ENCODE data around the gene RNF151.
A peak's percentile ranks its signal among the peaks of the same experiment; 100 is the strongest.

RNF151 gene

DNA sequence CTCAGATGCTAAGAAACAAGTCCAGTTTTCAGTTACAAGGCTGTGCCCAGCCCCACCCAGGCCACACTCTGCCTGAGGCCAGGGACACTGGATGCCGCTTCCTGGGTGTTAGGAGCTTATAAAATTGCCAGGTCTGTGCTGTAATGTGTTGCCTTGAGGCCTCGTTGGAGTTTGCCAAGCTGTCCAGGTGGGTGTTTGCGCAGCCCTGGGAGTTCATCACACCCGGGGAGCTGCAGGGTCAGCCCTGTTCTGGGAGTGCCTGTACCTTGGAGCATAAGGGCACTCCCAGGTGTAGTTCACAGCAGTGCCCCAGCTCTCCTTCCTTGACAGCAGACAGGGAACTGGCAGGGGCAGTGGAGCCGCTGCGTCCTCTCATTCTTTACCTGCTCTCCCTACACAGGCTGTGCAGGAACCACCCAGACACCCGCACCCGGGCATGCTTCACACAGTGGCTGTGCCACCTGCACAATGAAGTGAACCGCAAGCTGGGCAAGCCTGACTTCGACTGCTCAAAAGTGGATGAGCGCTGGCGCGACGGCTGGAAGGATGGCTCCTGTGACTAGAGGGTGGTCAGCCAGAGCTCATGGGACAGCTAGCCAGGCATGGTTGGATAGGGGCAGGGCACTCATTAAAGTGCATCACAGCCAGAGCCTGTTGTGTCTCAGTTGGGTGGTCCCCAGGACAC lies 19.0 kb downstream of the RNF151 start:
- Histone ChIP-seq H3K4me1 (ENCODE audit: control insufficient read depth in 1 of 2, insufficient read depth in 1 of 2, low read depth in 1 of 2, low read length in 1 of 2) (peaks cover 24 to 27% of the 10 kb centered on the region in 2 experiments), H3K27ac (no peak overlapping the region), H3K36me3 (no peaks in the 10 kb centered on the region), H3K9me3 (no peaks in the 10 kb centered on the region), H3K4me3 (ENCODE audit: low read depth in 1 of 2, low read length in 1 of 2) (peak overlapping the region in 1 of 2 experiments; percentile 69), H3K27me3 (peaks cover 63% of the 10 kb centered on the region)
- TF ChIP-seq, protein P1, sequence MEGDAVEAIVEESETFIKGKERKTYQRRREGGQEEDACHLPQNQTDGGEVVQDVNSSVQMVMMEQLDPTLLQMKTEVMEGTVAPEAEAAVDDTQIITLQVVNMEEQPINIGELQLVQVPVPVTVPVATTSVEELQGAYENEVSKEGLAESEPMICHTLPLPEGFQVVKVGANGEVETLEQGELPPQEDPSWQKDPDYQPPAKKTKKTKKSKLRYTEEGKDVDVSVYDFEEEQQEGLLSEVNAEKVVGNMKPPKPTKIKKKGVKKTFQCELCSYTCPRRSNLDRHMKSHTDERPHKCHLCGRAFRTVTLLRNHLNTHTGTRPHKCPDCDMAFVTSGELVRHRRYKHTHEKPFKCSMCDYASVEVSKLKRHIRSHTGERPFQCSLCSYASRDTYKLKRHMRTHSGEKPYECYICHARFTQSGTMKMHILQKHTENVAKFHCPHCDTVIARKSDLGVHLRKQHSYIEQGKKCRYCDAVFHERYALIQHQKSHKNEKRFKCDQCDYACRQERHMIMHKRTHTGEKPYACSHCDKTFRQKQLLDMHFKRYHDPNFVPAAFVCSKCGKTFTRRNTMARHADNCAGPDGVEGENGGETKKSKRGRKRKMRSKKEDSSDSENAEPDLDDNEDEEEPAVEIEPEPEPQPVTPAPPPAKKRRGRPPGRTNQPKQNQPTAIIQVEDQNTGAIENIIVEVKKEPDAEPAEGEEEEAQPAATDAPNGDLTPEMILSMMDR (IDR thresholded peaks at IDR 0.05), result no peak

DNA sequence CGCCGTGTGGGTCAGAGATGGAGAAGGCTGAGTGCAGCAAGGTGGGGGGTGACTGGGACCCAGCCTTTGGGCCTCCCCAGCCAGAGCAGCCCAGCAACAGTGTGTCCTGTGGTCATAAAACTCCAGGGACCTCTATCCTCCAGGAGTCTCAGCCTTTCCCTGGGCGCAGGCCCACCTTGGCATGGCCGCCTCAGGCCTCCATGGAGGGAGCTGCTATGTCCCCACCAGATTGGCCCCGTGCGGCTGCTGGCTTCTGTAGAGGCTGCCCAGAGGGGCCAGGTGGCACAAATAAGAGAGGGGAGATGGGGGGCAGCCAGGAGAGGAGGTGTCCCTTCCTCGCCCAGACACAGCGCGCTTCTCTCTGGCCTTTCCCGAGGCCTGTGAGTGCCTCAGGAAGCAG lies 20.5 kb downstream of the RNF151 start:
- TF ChIP-seq, protein P1 (IDR thresholded peaks at IDR 0.05), result no peak
- H3K27ac ChIP-seq, result no peak overlapping the region
- no peak overlapping the region for H3K4me3 ChIP-seq (ENCODE audit: low read depth in 1 of 2, low read length in 1 of 2)
- peaks cover 63% of the 10 kb centered on the region for H3K27me3 ChIP-seq
- no peaks in the 10 kb centered on the region for H3K36me3 ChIP-seq
- H3K4me1 ChIP-seq (ENCODE audit: control insufficient read depth in 1 of 2, insufficient read depth in 1 of 2, low read depth in 1 of 2, low read length in 1 of 2), result peaks cover 36 to 43% of the 10 kb centered on the region in 2 experiments
- no peaks in the 10 kb centered on the region for H3K9me3 ChIP-seq

DNA sequence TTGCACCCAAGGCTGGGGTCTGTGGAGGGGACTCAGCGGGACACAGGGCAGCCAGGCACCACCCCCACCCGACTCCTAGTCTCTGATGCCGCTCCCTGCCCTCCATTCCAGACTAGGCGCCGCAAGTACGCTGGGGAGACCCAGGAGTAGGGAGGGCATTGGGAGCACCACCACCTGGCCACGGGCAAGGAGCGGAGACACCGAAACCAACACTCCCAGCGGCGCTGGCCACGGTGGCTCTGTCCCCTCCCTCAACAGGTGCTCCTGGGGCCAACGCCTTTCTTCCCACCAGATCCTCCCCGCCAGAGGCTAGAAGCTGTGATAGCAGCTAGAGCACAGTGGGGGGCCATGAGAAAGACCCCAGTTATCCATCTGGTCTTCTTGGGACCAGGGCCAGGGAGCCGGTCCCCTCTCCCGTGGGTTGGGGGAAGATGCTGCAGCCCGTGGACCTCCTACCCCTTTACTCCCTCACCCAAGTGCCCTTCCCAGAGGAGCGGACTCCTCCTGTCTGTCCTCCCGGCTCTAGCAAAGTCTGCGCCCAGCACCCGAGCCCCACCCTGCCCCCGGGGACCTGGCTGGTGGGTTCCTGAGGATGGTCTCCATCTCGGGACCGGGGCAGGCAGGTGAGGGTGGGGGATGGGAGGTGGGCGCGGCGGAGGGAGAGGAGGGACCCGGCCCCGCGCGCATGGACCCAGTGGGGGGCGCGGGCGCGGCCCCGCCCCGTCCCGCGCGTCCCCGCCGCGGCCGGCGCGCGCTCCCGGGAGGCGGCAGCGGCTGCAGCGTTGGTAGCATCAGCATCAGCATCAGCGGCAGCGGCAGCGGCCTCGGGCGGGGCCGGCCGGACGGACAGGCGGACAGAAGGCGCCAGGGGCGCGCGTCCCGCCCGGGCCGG lies 22.8 kb downstream of the RNF151 start, which contains the start of gene SYNGR3:
Gene SYNGR3, plus strand, starts transcription at position 762 of the 892 bp plus-strand sequence. CDS start 133 bp downstream, outside the sequence.
- H3K27ac ChIP-seq, result no peak within 1 kb of the TSS

DNA sequence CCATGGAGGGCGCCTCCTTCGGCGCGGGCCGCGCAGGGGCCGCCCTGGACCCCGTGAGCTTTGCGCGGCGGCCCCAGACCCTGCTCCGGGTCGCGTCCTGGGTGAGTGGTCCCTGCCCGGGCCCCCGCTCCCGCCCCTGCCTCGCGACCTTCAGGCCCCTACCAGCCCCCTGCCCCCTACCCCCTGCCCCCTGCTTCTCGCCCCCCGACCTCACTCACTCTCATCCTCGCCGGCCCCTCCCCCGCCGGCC lies 23.4 kb downstream of the RNF151 start:
- H3K27me3 ChIP-seq, result peaks cover 64% of the 10 kb centered on the region
- H3K4me1 ChIP-seq (ENCODE audit: control insufficient read depth in 1 of 2, insufficient read depth in 1 of 2, low read depth in 1 of 2, low read length in 1 of 2), result peaks cover 24 to 30% of the 10 kb centered on the region in 2 experiments
- H3K4me3 ChIP-seq (ENCODE audit: low read depth in 1 of 2, low read length in 1 of 2), result peak overlapping the region in 1 of 2 experiments; percentile 70
- no peak overlapping the region for H3K27ac ChIP-seq
- TF ChIP-seq, protein P1 (IDR thresholded peaks at IDR 0.05), result no peak
- peaks cover 5% of the 10 kb centered on the region for H3K9me3 ChIP-seq
- H3K36me3 ChIP-seq, result no peaks in the 10 kb centered on the region

More for the DNA sequence above, 22.8 kb downstream of the RNF151 start, which contains the start of gene SYNGR3:
- TF ChIP-seq, protein P1 (IDR thresholded peaks at IDR 0.05), result no peak
- Histone ChIP-seq H3K4me3 (ENCODE audit: low read depth in 1 of 2, low read length in 1 of 2) (peak within 1 kb of the TSS in 1 of 2 experiments; percentile 70), H3K9me3 (peaks cover 5% of the 10 kb centered on the region), H3K27me3 (peaks cover 64% of the 10 kb centered on the region), H3K36me3 (no peaks in the 10 kb centered on the region), H3K4me1 (ENCODE audit: control insufficient read depth in 1 of 2, insufficient read depth in 1 of 2, low read depth in 1 of 2, low read length in 1 of 2) (peaks cover 30 to 36% of the 10 kb centered on the region in 2 experiments)

DNA sequence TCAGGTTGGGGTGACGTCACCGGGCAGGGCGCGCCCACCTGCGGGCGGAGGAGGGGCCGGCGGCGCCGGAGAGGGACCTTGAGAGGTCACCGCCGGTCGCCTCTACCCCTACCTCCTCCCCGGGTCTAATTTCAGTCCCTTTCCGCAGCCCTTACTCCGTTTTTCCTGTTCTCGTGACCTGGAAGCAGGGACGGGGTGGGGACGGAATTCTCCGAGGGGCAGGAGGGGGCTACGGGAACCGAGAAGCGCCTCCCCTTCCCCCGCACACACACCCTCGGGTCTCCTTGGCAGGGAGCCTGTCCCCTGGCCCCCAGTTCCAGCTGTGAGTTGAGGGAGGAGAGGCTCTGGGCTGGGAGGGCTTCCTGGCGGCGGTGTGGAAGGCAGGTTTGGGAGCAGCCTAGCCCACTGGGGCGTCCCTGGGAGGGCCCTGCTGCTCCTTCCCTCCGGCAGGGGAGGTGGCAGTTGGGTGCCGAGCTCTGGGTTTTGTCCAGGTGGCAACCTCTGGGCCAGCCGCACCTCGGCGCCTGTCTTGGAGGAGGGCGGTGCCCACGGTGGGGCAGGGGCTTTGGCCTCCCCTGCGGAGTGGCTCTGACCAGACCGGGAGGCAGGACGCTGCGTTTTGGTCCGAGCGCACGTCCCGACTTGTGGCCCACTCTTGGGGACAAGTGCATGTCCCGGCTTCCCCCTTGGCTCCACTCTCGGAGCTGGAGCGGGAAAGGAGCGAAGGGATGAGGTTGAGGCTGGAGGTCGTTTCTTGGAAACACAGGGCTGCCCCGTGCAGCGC lies 23.9 kb downstream of the RNF151 start:
- peaks cover 19 to 28% of the 10 kb centered on the region in 2 experiments for H3K4me1 ChIP-seq (ENCODE audit: control insufficient read depth in 1 of 2, insufficient read depth in 1 of 2, low read depth in 1 of 2, low read length in 1 of 2)
- peak overlapping the region in 1 of 2 experiments; percentile 70 for H3K4me3 ChIP-seq (ENCODE audit: low read depth in 1 of 2, low read length in 1 of 2)
- TF ChIP-seq, protein P1 (IDR thresholded peaks at IDR 0.05), result no peak
- no peak overlapping the region for H3K27ac ChIP-seq
- peaks cover 5% of the 10 kb centered on the region for H3K9me3 ChIP-seq
- peaks cover 64% of the 10 kb centered on the region for H3K27me3 ChIP-seq
- no peaks in the 10 kb centered on the region for H3K36me3 ChIP-seq

Data from neutrophil (primary cell).